Fibroblast of the aortic adventitia (primary cell): ENCODE measurements around the gene PIN1. TPM values are rescaled to one million over a fixed set of nuclear protein-coding genes. Genes with fewer than 3 reads are reported as not detected.
"Not testable (repeated sequence)": the region's sequence is repeated elsewhere in the genome, so short reads cannot be mapped to it uniquely, and the experiment has no call there.

Source experiments
- DNase-seq: peaks from one replicate; pipeline ENCODE4 v3.0.0-alpha.2; 2010; ENCODE audit warnings: low read depth
- H3K4me3 ChIP-seq: 2 replicates; pipeline ENCODE4 v1.5.1; 2011; ENCODE audit warnings: low read depth, mild to moderate bottlenecking, control low read depth, low read length, moderate library complexity
- CTCF ChIP-seq: IDR thresholded peaks from 2 replicates; pipeline ENCODE4 v1.5.1; 2011; ENCODE audit warnings: mild to moderate bottlenecking, low read length, control low read depth, inconsistent platforms; ENCODE audit not compliant: insufficient read depth
- total RNA-seq: library from RNA; depleted of rRNA; stranded (reverse); fragments of >200 nt; gene quantifications from 2 replicates; pipeline ENCODE4 v1.2.3, GENCODE V29; 2012; ENCODE audit warnings: low replicate concordance

Gene PIN1
- total RNA-seq, 1 donor: 59.7 TPM

- DNase-seq: no peak
- peak overlapping the region; percentile 20 for H3K4me3 ChIP-seq
- no peak for TF ChIP-seq CTCF
Measured at GRCh38 chr19:9819596-9819909, 15.6 kb upstream of the PIN1 start.

GRCh38 chr19:9820034-9820433 lies 15.1 kb upstream of the PIN1 start:
- DNase-seq, H3K4me3 ChIP-seq: not testable (repeated sequence)

- H3K4me3 ChIP-seq: no peak overlapping the region
- no peak for TF ChIP-seq CTCF
- DNase-seq: no peak
Measured at GRCh38 chr19:9823816-9824215, 11.3 kb upstream of the PIN1 start.

GRCh38 chr19:9827289-9828238 lies 7.6 kb upstream of the PIN1 start, which contains the start of gene UBL5:
TSS of gene UBL5 (plus strand) at chr19:9827918. CDS start at chr19:9828338, 420 bp downstream.
- TF ChIP-seq CTCF: no peak
- DNase-seq: peak; percentile 79
- H3K4me3 ChIP-seq: peak within 1 kb of the TSS; percentile 96

GRCh38 chr19:9828551-9829063 lies 6.5 kb upstream of the PIN1 start:
- no peak for TF ChIP-seq CTCF
- peak overlapping the region; percentile 96 for H3K4me3 ChIP-seq
- no peak for DNase-seq

GRCh38 chr19:9834307-9834725 lies 802 bp upstream of the PIN1 start:
- TF ChIP-seq CTCF: no peak
- DNase-seq: no peak
- no peak overlapping the region for H3K4me3 ChIP-seq

GRCh38 chr19:9835507-9835949 lies 410 bp downstream of the PIN1 start:
- no peak for TF ChIP-seq CTCF
- DNase-seq: no peak
- H3K4me3 ChIP-seq: peak overlapping the region; percentile 92
